ENCODE measurements around the gene ITPR2.
"Not testable (repeated sequence)": the region's sequence is repeated elsewhere in the genome, so short reads cannot be mapped to it uniquely, and the experiment has no call there.

Gene ITPR2

GRCh38 chr12:26755362-26755761, 77.6 kb downstream of the ITPR2 start:
- not testable (repeated sequence) for DNase-seq (ENCODE audit: low read depth)

DNA sequence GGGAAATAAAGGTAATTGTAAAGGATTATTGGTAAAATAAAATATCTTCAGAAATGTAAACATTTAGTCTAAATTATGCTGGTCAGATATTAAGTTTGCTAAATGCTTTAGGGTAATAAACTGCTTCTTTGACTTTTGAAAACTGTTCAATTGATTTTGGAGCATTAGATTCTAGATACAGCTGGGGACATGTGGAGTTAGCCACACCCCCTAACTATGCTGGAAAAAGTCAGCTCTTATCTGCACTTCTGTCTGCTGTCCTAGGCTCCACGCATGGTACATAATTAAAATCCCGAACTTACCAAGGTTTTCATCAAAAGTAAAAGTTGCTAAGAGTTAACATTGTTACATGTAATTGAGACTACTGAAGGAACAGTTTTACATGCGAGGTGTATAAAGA, 78.8 kb downstream of the ITPR2 start:
- no peak for DNase-seq (ENCODE audit: low read depth)

DNA sequence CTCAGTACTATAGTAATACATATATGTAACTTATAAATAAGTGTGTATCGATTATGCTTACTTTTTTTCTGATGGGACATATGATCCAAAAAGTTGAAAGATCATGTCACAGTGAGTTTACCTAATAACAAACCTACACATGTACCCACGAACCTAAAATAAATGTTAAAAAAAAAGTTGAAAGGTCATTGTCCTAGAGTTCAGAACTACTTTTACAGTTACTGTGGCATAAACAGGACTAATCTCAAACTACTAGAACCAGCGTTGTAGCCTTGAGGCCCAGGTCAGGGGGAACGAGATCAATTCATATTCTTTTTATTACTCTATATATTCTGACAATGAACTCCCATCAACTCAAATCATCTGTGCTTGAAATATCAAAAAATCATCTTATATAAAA, 81.8 kb downstream of the ITPR2 start:
- DNase-seq (ENCODE audit: low read depth), result no peak

GRCh38 chr12:26750531-26751175, 82.3 kb downstream of the ITPR2 start:
- no peak for DNase-seq (ENCODE audit: low read depth)

DNA sequence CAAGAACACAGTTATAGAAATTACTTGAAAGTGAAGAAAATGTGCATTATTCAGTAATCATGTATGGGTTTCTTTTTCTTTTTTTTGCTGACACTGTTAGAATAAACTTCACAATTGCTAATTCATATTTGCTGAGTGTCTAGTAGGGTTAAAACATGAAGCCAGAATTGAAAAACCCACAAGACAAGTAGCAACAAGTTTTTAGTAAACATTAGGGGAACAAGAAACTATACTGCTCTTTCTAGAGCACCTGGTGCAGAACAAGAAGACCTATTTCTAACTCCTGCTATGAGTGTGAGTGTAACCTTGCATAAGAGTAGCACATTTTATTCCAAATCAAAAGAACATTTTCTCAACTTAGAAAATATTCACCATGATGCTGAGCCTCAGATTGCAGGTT, 83.2 kb downstream of the ITPR2 start:
- DNase-seq (ENCODE audit: low read depth), result no peak

DNA sequence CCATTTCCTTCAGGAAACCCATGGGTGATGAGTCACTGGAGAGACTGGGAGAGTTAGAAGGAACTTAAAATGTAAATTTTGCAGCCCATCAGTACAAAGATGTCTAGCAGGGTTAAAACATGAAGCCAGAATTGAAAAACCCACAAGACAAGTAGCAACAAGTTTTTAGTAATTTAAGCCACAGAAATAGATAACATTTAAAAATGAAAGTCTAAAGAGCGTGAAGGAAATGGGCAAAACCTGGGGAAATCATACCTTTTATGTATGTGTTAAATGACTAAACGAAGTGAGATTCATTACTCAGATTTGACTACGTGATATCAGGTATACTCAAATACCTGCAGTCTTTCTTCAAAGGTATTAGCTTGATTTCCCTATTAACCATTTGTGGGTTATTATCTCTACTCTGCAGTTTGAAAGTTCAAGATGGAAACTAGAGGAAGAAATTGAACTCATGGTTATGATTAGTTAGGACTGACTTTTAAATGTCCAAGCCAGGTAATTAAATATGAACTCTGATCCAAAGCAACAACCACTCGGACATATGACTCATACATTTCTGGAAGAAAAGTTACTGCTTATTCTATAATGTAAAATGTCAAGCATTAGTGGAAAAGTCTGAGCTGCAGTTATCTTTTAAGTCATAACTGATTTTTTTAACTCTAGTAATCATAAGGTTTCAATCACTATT, 84.1 kb downstream of the ITPR2 start:
- peak; percentile 59 for DNase-seq (ENCODE audit: low read depth)

- no peak for DNase-seq (ENCODE audit: low read depth)
Measured at GRCh38 chr12:26748412-26748740, 84.6 kb downstream of the ITPR2 start.

GRCh38 chr12:26746121-26746714, 86.8 kb downstream of the ITPR2 start:
- DNase-seq (ENCODE audit: low read depth), result peak; percentile 89

DNA sequence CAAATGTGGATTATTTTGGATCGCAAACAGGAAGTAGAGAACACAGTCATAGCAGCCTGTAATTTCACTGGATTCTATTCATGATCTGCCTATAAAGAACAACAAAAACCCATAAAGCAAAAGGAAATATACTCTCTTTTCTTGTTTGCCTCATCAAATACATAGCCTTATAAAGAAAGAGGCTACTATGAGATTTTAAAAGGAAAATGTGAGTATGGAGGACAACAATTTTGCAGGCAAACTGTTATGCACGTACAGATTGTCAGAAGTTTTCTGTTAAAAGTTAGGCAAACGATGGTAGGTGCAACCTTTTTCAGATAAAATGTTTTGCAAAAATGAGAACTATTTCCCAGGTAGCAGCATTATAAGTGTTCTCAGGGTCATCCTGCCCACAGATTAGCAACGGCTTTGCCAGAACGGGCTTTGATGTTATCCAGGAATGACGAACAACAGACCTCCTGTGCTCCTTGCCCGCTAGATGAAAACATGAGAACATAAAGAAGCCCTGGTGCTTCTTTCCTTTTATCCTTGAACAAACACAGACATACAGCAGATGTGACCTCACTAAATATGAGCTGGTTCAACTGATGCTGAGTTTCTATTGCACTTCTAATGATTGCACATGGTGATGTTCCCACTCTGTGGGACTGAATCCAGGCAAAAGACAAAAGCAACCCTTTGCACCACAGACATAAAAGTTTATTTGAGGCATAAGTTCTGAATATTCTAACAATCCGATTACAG, 88.1 kb downstream of the ITPR2 start:
- DNase-seq (ENCODE audit: low read depth), result no peak

DNA sequence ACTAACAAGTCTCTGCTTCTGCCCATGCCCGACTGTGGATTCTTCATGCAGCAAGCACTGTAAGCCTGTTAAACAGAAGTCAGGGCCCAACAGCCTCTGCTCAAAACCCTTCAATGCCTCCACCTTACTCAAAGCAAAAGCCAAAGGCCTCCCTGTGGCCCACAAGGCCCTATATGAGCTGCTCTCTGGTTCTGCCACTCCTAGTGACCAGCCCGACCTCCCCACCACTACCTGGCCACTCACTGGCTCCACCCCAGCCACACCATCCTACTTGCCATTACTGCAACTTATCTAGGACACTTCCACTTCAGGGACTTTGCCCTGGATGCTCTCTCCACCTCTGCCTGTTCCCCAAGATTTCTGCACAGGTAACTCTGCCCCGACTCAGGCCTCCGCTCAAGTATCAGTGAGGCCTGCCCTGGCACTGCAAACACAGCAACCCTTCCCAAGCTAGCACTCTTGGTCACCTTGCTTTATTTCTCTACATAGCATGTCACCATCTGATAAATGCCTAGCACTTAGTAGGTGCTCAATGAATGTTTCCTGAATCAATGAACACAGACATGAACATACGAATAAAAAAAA, 88.9 kb downstream of the ITPR2 start:
- DNase-seq (ENCODE audit: low read depth), result no peak

- no peak for DNase-seq (ENCODE audit: low read depth)
Measured at GRCh38 chr12:26741584-26742227, 91.3 kb downstream of the ITPR2 start.

- no peak for DNase-seq (ENCODE audit: low read depth)
Measured at GRCh38 chr12:26740991-26741390, 92.0 kb downstream of the ITPR2 start.

DNA sequence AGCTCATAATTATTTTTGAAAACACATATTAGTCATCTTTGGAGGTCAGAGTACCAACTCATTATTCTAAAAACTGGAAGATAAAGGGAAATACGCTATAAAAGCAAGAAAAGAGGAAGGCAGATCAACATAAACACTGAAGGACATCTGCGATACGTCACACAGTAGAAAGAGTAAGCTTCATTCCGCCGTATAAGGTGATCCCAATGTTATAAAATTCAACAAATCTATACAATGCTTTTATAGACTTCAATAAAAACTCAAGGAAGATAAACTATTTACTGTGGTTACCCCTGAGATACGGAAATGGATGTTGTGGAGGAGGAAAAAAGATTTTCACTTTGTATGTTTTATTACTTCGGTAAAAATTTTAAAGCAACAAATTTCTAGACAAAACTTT, 92.6 kb downstream of the ITPR2 start:
- DNase-seq (ENCODE audit: low read depth), result no peak

- no peak for DNase-seq (ENCODE audit: low read depth)
Measured at GRCh38 chr12:26737487-26738030, 95.4 kb downstream of the ITPR2 start.

DNA sequence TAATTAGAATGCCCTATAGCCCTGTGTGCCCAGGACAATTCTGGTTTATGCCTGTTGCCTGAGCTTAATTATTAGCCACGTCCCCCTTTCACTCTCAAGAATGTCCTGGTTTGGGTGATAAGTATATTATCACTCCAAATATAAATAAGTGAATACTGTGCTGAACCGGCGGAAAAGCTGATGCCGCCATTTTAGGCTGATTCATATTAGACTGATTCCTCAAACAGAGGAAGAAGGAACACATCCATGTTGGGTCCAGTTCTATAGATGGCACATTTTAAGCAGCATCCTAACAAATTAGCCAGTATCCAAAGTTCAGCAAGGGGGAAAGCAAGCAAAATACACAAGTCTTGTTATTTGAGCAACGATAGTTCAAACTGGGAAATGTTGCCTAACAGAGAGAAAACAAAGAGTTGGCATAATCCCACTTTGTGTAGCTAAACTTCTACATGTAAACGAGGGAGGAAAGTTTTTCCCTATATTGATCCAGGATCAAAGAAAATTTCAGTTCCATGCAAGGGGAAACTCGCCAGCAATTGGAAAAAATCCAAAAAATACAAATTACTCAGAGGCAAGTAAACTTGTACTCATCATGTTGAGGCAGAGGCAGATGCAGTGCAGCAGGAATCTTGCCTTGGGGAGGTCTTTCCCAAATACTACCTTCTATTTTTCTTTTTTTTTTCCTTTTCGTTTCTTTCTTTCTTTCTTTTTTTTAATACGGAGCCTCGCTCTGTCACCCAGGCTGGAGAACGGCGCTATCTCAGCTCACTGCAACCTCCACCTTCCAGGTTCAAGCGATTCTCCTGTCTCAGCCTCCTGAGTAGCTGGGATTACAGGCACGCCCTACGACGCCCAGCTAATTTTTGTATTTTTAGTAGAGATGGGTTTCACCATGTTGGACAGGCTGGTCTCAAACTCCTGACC, 96.2 kb downstream of the ITPR2 start:
- peak; percentile 66 for DNase-seq (ENCODE audit: low read depth)

- no peak for DNase-seq (ENCODE audit: low read depth)
Measured at GRCh38 chr12:26735249-26735639, 97.8 kb downstream of the ITPR2 start.

GRCh38 chr12:26734510-26735248, 98.3 kb downstream of the ITPR2 start:
- no peak for DNase-seq (ENCODE audit: low read depth)

- DNase-seq (ENCODE audit: low read depth), result no peak
Measured at GRCh38 chr12:26732005-26732908, 100.7 kb downstream of the ITPR2 start.
